NCI-H2227 (cell line): ENCODE results near the gene TASP1.
"Not testable (repeated sequence)": the region's sequence is repeated elsewhere in the genome, so short reads cannot be mapped to it uniquely, and the experiment has no call there.

Experiments
- DNase-seq: peaks from one replicate; lab custom pipeline; 2025; ENCODE audit not compliant: unreplicated experiment; lab: John Stamatoyannopoulos, UW

The TASP1 gene

GRCh38 chr20:13638496-13639149 is at the start of gene TASP1:
TSS of gene TASP1 (minus strand) at chr20:13638932. CDS start at chr20:13630078, 8,854 bp downstream.
- peak; percentile 97 for DNase-seq

DNA sequence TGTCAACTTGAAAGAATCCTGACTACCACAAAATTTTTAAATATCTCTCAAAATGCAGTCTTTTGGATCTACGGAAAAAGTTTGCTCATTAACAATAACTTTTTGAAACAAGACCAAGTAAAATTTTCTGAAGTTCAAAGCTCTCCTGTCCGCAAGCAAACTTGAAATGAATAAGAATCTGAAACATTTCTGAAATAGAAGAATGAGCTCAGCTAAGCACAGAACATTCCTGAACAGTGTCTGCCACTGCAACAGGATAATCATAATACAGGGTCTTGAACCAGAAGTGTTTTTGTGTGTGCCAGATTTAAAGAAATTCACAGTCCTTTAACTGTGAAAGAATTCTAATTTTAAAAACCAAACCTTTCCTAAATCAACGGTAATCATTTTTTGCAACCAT is 49.1 kb upstream of the TASP1 start:
- no peak for DNase-seq

DNA sequence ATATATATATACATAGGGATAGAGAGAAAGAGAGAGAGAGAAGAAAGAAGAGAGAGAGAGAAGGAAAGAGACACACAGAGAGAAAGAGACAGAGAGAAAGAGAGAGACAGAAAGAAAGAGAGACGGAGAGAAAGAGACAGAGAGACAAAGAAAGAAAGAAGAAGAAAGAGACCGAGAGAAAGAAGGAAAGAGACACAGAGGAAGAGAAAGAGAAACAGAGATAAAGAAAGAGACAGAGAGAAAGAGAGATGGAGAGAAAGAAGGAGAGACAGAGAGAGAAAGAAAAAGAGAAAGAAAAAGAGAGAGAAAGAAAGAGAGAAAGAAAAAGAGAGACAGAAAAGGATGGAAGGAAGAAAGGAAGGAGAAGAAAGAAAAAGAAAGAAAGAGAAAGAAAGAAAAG is 46.9 kb upstream of the TASP1 start:
- DNase-seq, result no peak

- no peak for DNase-seq
These were observed 46.0 kb upstream of the TASP1 start for GRCh38 chr20:13684566-13685222.

- no peak for DNase-seq
These were observed 45.1 kb upstream of the TASP1 start for GRCh38 chr20:13683833-13684232.

DNA sequence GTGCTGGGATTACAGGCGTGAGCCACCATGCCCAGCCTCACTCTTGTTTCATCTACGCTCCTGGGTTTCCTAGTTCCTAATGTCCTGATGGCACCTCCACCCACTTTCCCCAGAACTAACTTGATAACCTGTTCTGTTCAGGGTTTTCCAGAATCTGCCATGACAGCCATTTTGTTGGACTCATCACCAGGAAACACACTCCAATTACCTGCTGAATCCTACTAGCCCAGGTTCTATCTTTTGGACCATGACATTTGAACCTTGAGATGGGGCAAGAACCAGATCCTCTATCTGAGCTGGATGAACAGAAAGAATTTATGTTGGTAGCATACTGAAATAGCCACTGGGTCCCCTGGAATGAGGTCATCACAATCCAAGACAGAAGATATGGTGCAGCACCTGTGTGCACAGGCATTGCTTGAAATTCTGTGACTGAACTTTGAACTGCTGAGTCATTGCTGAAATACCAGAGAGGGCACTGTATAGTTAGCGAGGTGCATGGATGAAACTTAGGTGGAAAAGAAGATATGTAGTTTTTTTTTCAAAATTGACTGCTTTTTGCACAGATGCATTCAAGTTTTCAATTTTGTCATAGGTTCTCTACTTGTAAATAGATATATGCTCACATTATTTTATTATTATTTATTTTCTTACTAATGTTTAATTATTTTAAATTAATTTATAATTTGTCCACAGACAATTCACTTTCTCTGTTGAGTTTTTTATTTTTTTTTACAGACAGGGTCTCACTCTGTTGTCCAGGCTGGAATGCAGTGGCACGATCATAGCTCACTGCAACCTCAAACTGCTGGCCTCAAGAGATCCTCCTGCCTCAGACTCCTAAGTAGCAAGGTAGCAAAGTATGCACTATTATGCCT is 42.8 kb upstream of the TASP1 start:
- no peak for DNase-seq

DNA sequence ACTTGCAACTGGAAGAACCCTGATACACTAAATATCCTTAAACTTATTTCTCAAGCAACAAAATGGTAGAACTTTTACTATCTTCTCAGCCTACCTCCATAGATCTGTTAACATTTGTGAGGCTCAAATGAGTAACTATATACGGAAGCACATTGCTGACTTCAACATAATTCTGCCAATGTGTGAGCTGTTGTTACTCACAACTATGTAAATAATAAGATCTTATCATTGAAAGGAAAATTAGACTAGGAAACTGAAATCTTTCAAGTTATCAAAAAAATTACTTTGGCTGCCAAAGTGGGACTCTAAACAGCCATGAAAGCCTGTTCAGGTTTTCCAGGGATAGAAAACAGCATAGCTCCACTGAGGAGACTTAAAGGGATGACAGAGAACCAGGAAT is 40.2 kb upstream of the TASP1 start:
- no peak for DNase-seq

DNA sequence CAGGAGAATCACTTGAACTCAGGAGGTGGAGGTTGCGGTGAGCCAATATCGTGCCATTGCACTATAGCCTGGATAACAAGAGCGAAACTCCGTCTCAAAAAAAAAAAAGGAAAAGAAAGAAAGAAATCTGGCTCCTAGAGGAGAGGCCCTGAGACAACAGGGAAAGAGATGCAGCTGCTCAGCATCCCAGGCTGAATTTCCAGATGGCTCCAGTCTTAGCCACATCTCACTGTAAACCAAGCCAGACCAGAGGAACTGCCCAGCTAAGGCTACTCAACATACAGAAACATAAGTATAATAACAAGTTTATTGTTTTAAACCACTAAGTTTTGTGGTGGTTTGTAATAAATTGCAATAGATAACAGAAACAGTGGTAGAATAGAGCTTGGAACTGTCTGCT is 38.5 kb upstream of the TASP1 start:
- DNase-seq, result no peak

GRCh38 chr20:13676682-13677081 is 38.0 kb upstream of the TASP1 start:
- no peak for DNase-seq

- no peak for DNase-seq
These were observed 34.0 kb upstream of the TASP1 start for GRCh38 chr20:13672690-13673089.

DNA sequence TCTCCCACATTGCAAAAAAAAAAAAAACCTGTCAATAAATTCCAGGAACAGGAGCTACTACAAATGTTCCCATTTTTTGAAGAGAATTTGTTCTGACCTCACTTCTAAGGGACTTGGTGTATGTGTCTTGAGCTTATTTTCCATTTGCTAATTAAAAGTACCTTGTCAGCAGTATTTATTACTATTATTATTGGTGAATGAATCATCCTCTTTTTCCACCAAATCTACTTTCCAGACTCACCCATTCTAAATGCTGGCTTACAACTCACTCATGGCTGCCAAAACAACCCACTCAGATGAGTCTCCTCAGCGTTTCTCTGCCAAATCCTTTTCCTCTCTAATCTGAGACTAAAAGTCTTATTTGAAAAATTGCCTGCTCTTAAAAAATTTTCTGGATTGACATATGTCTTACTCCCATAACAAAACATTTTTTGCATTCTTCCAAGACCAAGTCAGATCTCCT is 33.2 kb upstream of the TASP1 start:
- DNase-seq, result no peak

GRCh38 chr20:13671512-13671911 is 32.8 kb upstream of the TASP1 start:
- DNase-seq, result no peak

DNA sequence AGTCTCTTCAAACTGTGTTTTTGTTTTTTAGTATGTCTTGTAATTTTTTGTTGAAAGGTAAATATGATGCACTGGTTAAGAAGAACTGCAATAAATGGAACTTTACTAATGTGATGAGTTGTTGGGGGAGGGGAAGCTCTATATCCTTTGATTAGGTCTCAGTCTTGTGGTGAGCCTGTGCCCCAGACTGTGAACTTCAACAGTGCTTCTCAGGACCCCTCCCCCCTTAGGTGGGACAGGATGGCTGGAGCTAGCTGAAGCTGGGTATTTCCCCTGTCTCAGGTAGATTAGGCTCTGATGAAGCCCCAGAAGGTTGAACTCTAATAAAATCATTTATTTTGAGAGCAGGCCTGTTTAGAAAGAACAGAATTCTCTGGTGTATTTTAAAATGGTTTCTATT is 31.4 kb upstream of the TASP1 start:
- no peak for DNase-seq

DNA sequence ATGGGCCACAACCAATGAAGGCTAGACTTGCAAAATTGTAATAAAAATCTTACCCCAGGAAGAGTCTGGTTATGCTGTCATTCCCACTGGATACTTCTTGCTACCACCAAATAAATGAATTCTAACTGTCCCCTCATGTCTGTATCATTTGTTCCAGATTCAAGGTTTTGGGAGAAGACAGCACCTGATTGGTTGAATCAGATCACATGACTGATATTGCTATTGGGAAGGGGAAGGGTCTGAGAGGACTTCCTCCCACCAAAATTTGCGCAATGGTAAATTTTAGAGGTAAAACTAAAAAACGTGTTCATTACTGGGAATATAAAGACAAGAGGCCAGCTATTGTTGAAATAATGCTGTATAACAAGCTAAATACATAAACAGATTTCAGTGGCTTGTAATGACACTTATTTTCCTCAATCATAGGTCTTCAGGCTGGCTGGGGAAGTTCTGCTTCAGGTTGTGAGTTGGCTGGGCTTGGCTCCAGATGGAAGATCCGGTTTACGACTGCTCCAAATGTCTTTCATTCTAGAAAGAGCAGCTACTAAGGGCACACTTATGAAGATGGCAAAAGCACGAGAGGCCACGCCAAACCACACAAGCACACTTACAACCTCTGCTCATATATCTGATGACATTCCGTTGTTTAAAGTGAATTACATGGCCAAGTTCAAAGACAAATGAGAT is 27.1 kb upstream of the TASP1 start:
- no peak for DNase-seq

- DNase-seq, result no peak
These were observed 22.4 kb upstream of the TASP1 start for GRCh38 chr20:13661070-13661685.

DNA sequence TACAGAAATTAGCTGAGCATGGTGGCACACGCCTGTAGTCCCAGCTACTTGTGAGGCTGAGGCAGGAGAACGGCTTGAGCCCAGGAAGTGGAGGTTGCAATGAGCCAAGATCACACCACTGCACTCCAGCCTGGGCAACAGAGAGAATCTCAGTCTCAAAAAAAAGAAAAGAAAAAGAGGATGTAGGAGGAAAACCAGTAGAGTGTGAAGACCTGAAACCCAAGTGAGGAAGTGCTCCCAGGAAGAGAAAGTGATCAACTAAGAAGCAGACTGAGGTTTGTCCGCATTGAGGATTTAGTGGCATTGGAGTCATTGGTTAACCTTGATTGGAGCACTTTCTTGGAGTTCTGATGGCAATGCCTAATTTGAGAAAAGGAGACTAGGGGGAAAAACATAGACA is 20.6 kb upstream of the TASP1 start:
- DNase-seq, result no peak

DNA sequence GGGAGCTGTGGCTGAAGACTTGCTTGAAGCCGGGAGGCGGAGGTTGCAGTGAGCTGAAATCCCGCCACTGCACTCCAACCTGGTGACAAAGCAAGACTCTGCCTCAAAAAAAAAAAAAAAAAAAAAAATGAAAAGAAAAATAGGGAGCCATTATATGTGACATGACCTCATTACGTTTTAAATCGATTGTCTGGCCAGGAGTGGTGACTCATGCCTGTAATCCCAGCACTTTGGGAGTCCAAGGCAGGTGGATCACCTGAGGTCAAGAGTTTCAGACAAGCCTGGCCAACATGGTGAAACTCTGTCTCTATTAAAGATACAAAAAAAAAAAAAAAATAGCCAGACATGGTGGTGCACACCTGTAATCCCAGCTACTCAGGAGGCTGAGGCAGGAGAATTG is 19.3 kb upstream of the TASP1 start:
- DNase-seq, result not testable (repeated sequence)

- no peak for DNase-seq
These were observed 18.1 kb upstream of the TASP1 start for GRCh38 chr20:13656721-13657368.

DNA sequence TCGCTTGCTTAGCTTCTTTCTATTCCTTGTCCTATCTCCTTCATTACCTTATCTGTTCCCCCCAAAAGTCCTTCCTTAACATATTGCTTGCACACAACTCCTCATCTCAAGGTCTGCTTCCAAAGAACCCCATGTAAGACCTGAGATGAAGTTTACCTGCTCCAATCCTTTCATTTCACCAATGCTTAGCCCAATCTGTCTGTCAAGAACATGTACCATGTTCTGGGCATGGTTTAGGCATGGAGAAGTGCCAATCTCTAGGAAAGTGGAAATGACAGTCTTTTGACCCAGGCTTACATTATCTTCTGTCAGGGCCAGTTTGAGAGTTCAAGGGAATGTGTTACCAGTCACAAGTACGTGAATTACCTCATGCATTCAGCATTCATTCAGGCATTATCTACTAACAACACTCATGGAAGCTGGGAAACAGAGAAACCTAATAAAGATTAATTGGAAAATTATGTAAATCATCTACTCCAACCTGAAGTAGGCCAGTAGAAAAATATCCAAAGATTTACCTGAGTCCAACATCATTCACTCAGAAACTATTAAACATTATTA is 15.8 kb upstream of the TASP1 start:
- no peak for DNase-seq

DNA sequence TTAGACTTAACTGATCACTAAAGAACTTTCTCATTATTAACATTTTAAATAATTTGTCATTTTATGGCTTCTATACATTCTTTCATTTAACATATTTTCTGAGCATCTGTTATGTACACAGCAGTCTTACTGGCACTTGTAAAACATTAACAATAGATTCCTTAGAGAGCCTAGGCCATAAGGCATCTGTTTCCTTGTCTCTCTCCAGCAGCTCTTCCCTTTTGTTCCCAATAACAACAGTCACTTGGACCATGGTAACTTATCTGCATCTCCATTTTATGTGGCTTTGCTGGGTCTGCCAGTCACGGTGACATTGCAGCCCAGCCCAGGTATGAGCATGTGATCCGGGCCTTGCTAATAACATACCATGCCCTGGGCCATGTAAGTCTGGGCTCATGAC is 11.7 kb upstream of the TASP1 start:
- DNase-seq, result no peak
